ENCODE results near the gene C3.
"Not testable (repeated sequence)": the region's sequence is repeated elsewhere in the genome, so short reads cannot be mapped to it uniquely, and the experiment has no call there.

C3 gene

DNA sequence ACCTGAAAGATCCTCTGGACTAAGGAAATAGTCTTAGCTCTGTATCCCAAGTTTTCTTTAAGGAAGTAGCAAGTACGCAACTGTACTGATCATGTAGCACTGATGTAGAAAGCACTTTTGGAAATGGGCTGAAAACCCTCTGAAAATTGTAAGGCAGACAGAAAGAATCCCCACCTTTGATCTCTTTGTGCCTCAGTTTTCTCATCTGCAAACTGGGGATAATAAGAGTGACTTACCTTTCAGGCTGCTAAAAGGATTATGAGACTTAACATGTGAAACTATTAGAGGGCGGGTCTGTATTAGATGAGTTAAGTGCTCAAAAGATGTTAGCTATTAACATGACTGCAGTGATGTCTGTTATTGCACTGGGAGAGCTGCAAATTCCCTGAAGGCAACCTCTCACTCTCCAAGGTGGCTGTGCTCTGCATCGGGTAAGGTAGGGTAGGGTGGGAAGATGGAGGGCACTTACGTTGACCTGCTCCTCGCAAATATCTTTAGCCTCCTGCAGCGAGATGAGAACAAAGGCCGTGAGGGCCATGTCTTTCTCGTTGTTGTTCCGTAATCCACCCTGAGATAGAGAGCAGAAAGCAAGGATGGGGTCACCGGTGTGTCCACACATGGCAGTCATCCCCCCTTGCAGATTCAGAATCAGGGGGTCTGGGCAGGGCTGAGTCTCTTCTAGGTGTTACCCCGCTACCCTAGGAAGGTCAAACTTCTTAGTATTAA lies 30.1 kb downstream of the C3 start:
- DNase-seq (ENCODE audit: low read depth): no peak

DNA sequence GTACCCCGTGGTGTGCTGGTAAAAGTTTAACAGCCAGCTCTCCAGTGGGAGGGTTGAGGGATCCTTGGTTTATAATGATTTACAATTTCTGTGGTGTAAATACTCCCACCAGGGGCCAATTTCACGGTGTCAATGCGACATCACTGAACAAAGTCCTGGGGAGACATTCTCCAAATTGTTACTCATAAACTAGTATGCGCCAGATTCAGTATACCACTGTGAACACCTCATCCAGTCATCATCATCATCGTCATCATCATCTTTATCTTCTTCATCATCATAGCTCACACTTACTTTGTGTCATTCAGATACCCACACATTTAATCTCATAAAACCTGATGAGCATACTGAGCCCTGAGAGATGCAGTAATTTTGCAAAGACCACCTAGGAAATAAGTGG lies 33.3 kb downstream of the C3 start:
- DNase-seq (ENCODE audit: low read depth): no peak

DNA sequence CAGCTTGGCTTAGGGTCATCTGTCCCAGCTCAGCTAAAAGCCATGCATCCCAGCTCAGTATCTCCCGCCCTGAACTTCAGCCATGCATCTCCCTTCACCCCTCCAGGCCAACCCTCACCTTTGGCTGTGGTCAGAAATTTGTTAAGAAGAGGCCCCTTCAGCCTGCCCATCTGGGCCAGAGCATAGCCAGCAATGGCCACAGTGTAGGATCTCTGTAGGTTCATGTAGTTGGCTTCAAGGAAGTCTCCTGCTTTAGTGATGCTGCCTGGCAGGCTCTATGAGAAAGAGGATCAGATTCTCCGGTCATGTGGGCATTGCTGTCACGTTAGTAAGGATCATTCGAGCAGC lies 33.8 kb downstream of the C3 start:
- no peak for DNase-seq (ENCODE audit: low read depth)

DNA sequence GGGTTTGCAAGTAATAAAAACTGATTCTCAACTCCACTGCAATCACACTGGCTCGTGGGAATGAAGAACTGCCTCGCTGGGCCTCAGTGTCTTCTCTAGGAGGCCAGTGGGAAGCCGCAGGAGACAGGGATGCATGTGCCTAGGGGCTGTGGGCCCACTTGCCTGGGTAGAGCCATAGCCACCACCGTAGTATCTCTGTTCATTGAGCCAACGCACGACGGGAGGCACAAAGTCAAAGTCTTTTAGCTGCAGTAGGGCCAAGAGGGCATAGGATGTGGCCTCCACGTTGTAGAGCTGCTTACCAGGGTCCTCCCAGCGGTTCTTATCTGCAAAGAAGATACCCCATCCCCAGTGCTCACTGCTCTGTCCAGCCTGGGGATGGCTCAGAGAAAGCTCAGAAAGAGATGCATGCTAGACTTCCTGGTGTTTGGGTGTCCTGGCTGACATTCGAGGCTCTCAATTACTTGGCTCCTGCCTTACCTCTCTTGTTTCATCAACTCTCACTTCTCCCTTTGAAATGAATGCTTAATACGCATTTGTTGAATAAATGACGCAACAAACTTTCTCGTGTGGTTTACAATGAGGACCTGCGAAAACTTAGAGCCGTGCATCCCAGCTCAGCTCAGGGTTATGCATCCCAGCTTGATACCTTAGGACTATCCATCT lies 34.4 kb downstream of the C3 start:
- DNase-seq (ENCODE audit: low read depth): no peak

DNA sequence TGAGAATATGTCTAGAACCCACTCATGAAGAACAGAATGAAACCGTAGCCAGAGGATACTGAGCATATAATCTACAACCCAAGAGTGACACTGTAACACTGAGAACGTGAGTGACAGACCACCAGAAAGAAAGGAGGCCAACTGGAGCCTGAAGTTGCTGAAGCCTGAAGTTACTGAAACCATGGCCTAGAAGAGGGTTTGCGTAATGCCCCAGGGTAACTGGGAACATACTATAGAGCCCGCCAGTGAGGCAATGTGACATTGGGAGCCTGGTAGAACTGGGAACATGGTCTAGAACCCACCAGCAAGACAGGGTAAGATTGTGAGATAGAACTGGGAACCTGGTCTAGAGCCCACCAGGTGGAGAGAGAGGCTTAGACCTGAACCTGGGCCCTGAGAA lies 35.0 kb downstream of the C3 start:
- no peak for DNase-seq (ENCODE audit: low read depth)

DNA sequence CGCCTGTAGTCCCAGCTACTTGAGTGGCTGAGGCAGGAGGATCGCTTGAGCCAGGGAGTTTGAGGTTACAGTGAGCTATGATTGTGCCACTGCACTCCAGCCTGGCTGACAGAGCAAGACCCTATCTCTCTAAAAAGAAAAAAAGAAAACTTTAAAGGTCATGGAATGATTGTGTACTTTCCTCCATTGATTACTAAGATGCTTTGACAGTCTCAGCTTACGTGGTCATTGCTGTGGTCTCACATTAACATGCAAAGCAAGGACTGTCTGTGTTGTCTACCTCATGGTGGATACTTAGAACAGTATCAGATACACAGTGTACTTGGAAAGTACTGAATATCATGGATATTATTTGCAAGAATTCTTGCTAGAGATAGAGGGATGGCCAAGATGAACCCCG lies 36.5 kb downstream of the C3 start:
- no peak for DNase-seq (ENCODE audit: low read depth)

DNA sequence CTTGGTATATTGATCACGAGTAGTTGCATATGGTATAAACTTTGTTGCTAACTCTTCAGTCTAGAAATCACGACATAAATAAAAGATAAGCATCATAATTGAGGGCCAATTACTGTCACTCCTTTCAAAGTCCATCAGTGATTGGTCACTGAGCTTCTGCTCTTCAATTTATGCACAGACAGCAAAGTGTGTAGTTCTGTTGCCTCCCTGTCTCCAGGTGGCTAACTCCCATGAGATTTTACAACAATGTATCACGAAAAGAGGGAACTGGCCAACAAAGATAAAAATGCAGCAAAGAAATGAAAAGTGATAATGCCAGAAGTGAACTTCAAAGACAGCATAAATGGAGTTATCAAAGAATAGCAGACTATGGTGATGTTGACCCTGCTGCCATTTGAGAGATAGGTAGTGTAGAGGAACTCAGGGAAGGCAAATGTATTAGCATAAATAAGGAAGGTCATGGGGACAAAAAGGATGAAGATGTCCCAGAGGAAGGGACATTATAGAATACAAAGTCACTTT lies 37.8 kb downstream of the C3 start:
- DNase-seq (ENCODE audit: low read depth): no peak

DNA sequence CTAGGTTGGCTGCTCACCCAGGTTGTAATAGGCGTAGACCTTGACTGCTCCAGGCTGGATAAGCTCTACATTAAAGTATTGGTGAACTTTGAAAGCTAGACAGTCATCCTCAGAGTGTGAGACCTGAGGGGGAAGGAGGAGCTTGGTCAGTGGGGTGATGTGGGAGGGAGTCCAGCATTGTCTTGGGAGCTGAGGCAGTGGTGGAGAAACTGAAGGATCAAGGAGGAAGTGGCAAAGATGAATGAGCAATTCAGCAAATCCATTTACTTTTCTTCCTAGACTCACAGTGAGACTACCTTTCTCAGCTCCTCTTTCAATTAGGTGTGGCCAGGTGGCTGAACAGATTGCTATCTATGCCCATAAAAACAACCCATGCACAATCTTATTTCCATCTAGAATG lies 40.3 kb downstream of the C3 start:
- no peak for DNase-seq (ENCODE audit: low read depth)

DNA sequence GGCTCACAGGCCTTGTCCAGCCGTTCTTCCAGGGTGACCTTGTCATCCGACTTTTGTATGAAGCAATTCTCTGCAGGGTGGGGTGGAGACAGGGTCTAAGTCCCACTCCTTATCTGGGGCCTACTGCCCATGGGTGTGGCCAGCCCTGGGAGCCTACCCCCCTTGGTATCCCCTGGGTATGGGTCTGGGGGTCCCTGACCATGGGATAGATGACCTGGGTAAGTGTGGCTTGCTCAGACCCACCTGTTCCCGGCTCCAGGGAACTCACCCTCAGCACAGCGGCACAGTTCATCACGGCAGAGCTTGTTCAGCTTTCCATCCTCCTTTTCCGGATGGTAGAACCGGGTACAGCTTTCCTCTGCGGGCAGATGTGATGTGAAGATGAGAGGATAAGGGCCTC lies 41.3 kb downstream of the C3 start:
- DNase-seq (ENCODE audit: low read depth): no peak

DNA sequence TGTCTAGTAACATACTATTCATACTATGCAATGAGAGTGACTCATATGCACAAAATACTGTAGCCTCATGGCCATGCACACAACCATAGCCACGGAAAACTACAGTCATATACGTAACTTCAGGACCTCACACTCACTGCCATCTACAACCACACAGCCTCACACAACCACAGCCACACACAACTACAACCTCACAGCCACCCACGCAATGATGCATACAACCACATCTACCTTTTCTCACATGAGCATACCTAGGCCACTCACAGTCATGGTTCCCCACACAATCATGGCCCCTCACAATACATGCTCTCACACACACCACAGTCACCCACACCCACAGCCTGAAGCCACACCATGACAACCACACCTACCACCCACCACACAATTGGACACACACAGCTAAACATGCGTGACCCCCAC lies 41.8 kb downstream of the C3 start:
- no peak for DNase-seq (ENCODE audit: low read depth)

DNA sequence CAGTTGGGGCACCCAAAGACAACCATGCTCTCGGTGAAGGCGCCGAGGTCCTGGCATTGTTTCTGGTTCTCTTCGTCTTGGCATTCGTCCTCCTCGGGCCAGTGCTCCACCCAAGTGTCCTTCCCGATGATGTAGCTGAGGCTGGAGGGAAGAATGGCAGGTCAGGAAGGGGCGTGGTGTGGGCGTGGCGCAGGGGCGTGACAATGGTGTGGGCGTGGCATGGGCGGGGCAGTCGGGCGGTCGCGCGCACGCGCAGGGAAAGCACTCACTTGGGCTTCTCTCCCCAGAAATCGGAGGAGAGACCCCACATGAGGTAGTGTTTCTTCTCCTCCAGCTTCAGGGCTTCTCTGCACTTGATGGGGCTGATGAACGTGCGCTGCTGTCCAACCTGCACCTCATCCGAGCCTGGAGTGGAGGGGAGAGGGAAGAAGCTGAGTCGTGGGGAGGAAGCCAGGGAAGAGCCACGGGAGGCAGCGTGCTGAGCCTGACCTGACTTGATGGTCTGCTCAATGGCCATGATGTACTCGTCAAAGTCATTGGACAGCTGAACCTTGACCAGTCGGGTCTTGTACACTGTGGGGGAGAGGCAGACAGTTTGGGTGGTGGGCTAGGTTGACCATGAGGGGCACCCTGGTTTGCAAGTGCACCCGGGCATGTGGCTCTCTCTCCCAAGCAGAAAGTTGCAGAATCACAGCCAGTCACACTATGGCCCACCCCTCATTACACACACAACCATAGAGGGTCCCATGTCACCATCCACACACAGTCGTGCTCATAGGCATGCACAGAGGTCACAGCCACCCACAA lies 42.4 kb downstream of the C3 start:
- DNase-seq (ENCODE audit: low read depth): peak; percentile 65

DNA sequence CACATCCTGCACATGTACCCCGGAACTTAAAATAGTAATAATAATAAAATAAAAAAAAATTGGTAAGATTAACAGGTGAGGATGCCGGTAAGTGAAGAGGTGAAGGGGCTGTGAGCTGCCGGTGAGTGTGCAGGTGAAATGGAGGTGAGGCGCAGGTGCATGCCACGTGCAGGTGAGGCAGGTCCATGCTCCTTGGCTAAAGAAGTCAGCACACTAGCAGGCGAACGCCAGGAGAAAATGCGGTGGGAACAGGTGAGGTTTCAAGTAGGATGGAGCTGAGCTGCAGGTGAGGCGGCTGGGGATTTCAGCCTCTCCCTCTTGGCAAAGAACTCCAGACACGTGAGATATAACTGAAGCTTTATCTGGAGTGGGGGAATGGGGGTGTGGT lies 43.0 kb downstream of the C3 start:
- no peak for DNase-seq (ENCODE audit: low read depth)

DNA sequence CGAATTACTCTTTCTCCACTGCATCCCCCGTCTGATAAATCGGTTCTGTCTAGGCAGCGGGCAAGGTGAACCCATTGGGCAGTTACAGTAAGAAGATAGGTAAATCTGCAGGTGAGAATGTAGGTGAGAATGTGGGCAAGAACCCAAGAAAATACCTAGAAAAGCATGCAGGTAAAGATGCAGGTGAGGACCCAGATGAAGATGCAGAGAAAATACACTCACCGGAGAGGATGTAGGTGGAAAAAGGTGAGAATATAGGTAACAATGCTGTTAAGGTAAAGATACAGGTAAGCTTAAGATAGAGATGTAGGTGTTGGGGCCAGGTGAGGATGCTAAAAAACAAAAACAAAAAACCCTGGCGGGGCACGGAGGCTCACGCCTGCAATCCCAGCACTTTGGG lies 44.2 kb downstream of the C3 start:
- DNase-seq (ENCODE audit: low read depth): no peak

DNA sequence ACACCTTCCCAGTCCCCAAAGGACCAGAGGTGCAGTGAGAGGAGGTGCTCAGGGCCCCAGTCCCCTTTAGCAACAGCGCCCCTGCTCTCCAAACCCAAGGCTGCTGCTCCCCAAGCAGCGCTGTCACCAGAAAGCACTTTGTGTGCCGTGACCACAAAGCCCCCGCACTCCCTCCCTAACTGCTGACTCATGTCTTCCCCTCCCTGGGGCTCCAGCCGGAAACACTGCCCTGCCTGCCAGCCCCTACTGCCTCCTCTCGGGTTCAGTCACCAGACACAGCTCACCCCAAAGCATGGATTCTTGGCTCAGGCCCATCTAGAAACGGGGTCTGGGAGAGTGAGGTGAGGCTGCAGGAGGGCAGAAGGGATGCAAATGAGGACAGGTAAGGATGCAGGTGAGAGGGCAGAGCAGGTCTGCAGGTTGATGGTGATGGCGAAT lies 45.6 kb downstream of the C3 start:
- DNase-seq (ENCODE audit: low read depth): peak; percentile 83

DNA sequence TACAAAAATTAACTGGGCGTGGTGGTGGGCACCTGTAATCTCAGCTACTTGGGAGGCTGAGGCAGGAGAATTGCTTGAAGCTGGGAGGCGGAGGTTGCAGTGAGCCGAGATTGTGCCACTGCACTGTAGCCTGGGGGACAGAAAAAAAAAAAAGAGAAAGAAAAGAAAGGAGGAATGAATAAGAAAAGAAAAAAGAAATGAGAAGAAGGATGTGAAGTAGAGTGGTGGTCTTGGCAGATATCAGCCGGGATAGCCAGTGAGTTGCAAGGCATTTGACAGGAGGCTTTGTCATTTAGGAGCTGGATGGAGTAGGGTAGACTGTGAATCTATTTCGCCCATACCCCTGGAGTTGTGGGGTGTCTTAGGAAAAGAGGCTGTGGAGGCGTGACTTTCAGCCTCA lies 46.0 kb downstream of the C3 start:
- DNase-seq (ENCODE audit: low read depth): not testable (repeated sequence)

DNA sequence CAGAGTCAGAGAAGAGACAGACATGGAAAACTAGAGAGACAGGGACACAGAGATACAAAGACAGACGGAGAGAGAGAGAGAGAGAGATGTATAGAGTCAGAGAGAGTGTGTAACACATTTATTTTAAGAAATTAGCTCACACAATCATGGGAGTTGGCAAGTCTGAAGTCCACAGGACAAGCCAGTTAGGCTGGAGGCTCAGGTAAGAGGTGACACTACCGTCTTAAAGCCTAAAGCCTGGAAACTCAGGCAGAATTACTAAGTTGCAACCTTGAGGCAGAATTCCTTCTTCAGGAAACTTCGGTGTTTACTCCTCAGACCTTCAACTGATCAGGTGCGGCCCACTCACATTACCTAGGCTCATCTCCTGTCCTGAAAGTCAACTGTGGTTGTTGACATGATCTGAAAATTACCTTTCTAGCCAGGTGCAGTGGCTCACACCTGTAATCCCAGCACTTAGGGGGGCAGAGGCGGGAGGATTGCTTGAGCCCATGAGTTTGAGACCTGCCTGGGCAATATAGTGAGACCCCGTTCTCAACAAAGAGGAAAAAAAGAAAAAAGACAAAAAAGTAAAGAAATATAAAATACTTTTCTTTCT lies 47.7 kb downstream of the C3 start:
- DNase-seq (ENCODE audit: low read depth): no peak

DNA sequence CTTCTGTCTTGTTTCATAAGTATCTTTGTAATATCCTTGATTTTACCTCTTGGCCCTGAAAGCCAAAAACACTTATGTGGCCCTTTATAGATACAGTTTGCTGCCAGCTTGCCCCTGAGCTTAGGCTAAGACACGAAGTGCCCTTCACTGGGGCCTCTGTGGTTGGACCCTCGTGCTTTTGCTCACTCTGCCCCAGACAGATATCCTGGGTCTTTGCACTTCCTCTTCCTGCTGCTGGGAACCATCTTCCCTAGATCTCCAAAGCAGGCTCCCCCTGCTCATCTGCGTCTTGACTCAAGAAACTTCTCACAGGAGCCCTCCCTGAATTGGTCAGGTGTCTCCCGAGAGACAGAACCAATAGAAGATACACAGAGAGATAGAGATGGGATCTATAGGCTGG lies 48.5 kb downstream of the C3 start:
- DNase-seq (ENCODE audit: low read depth): no peak

DNA sequence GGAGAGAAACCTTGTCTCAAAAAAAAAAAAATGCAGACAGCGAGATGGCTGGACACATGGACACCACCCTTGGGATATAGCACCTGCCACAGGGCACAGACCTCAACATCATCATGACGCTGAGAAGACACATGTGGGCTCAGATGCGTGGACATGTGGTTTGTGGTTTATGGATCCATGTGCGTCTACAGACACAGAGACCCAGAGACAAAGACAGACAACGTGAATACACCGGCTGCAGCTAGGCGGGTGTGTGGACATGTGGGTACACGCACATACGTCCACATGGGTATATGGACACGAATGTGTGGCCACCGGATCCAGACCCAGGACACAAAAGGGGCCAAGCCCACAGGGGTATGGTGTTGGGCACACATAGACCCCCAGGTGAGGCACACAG lies 51.8 kb downstream of the C3 start:
- no peak for DNase-seq (ENCODE audit: low read depth)

DNA sequence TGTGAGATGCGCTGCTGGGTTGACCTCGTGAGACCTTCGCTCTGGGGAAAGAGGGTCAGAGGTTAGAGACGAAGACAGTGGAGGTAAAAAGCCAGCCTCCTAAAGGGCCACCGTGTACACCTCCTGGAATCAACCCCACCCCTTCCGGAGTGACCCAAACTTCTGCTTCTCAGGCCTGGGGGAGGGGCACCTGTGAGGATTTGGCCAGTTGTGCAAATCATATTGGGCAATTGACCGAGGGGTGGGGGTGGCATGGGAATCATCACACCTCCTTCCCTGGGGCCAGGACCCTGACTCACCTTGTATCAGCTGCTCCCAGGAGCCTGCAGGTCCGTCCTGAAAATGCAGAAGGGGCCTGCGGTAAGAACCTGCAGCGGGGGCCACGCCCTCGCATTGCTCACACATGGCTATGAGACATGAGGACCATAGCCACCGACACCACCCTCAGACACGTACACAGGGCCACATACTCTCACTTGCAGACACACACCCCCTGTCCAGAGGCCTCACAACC lies 53.3 kb downstream of the C3 start:
- no peak for DNase-seq (ENCODE audit: low read depth)

DNA sequence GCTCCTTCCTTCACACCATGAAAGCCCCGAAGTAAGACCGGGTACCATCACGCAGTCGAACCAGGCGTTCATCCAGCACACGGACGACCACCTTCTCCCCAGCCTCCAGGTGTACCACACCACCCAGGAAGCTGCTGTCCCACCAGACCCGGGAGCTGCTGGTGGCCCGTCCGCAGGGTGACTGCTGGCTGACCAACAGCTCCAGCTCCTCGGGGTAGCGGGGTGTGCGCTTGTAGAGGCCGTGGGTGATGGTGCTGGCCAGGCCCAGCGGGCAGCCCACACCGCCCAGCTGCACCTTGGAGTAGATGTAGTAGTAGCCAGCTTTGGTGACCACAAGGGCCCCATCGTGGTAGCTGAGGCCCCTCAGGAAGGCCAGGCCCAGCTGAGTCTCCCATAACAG lies 55.5 kb downstream of the C3 start:
- DNase-seq (ENCODE audit: low read depth): no peak

DNA sequence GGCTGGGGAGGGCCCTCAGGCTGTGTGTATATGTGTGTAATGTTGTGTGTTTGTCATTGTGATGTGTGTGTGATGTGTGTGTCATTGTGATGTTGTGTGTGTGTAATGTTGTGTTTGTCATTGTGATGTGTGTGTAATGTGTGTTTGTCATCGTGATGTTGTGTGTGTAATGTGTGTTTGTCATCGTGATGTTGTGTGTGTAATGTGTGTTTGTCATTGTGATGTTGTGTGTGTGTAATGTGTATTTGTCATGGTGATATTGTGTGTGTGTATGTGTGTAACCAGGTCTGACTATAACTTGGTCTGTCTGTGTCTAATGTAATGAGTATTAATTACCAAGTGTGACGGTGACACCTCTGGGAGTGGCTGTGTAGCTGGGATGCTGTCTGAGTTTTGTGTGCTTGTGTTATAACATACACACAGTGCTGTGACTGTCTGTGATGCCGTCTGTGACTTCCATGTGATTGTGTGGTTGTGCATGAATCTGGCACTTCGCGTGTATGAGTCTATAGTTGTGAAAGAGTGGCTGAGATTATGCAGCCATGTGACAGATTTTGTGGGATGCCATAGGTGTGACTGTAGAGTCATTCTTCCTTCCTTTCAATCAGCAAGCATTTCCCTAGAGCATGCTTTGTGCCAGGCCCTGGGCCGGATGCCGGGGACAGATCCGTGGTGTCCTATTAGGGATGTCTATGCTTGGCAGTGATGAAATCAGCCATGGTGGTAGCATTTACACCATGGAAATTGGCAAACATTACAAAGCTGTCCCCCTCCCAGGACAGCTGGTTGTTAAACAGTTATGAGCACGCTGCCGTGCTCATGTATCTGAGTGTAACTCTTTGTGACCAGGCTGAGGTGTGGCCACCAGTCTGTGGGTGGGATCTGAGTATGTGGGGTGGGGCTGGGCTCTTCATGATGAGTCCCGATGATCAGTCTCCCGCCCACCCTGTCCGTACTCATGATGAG lies 56.9 kb downstream of the C3 start:
- no peak for DNase-seq (ENCODE audit: low read depth)
